Fibroblast of lung (primary cell): ENCODE data around the gene SULT6B1. TPM values are rescaled to one million over a fixed set of nuclear protein-coding genes. Genes with fewer than 3 reads are reported as not detected.
A peak's percentile ranks its signal among the peaks of the same experiment; 100 is the strongest.

Source experiments
- DNase-seq, 2 donors: peaks; one replicate each; pipeline versions ENCODE4 v3.0.0 to v3.0.0-alpha.2; 2010; ENCODE audit warnings: low read depth in 2 of 2
- H2AFZ ChIP-seq: 2 replicates; pipeline ENCODE4 v1.5.1; 2012; ENCODE audit warnings: low read length, control low read depth, inconsistent platforms
- H3K27ac ChIP-seq: 2 replicates; pipeline ENCODE4 v1.5.1; 2011; ENCODE audit warnings: low read length, control low read depth; ENCODE audit not compliant: insufficient read depth
- H3K27me3 ChIP-seq: 2 replicates; pipeline ENCODE4 v1.5.1; 2011; ENCODE audit warnings: mild to moderate bottlenecking, low read length; ENCODE audit not compliant: control insufficient read depth, insufficient read depth
- H3K36me3 ChIP-seq: 2 replicates; pipeline ENCODE4 v1.5.1; 2011; ENCODE audit warnings: low read length; ENCODE audit not compliant: control insufficient read depth, insufficient read depth
- H3K4me1 ChIP-seq: 2 replicates; pipeline ENCODE4 v1.5.1; 2011; ENCODE audit warnings: low read length; ENCODE audit not compliant: control insufficient read depth, insufficient read depth; ENCODE audit errors: extremely low read depth
- H3K4me2 ChIP-seq: 2 replicates; pipeline ENCODE4 v1.5.1; 2011; ENCODE audit warnings: low read length, control low read depth; ENCODE audit not compliant: insufficient read depth; ENCODE audit errors: extremely low read depth
- H3K4me3 ChIP-seq, 4 experiments: fragments of 200-600 bp in 1 of 4; sonication (generic) in 1 of 4; replicated peaks in 1 of 4; 2 replicates each; pipeline ENCODE4 v1.5.1; 2011 to 2016; ENCODE audit warnings: low read length in 4 of 4, low read depth in 3 of 4, mild to moderate bottlenecking in 3 of 4, control low read depth in 2 of 4, inconsistent platforms in 1 of 4, mixed read lengths in 1 of 4; ENCODE audit not compliant: insufficient read depth in 1 of 4; ENCODE audit errors: control extremely low read depth in 1 of 4
- H3K79me2 ChIP-seq: 2 replicates; pipeline ENCODE4 v1.5.1; 2012; ENCODE audit warnings: mild to moderate bottlenecking, low read length, inconsistent platforms; ENCODE audit not compliant: control insufficient read depth, insufficient read depth
- H3K9ac ChIP-seq: 2 replicates; pipeline ENCODE4 v1.5.1; 2011; ENCODE audit warnings: mild to moderate bottlenecking, low read length, control low read depth; ENCODE audit not compliant: insufficient read depth
- H3K9me3 ChIP-seq: 2 replicates; pipeline ENCODE4 v1.5.1; 2012; ENCODE audit warnings: low read depth, low read length; ENCODE audit not compliant: control insufficient read depth, insufficient read depth
- H4K20me1 ChIP-seq: 2 replicates; pipeline ENCODE4 v1.5.1; 2011; ENCODE audit warnings: low read length; ENCODE audit not compliant: control insufficient read depth, insufficient read depth; ENCODE audit errors: extremely low read depth
- EZH2 ChIP-seq: IDR thresholded peaks from 2 replicates; pipeline ENCODE4 v1.5.1; 2012; ENCODE audit warnings: low read length, control low read depth, mild to moderate bottlenecking; ENCODE audit errors: missing control alignments
- polyA plus RNA-seq, 2 donors: library from polyadenylated mRNA; depleted of rRNA in 1 of 2; stranded (reverse) in 1 of 2; unstranded in 1 of 2; fragments of >200 nt; gene quantifications; 2 replicates each; pipeline ENCODE4 v1.2.1, GENCODE V29; 2011 to 2012; ENCODE audit warnings: missing spikeins in 1 of 2
- total RNA-seq: library from RNA; depleted of rRNA; stranded (reverse); fragments of >200 nt; gene quantifications from 2 replicates; pipeline ENCODE4 v1.2.1, GENCODE V29; 2014
- TF ChIP-seq, protein P1 (sequence below), 2 donors: IDR thresholded peaks in 1 of 2; conservative IDR thresholded peaks in 1 of 2; 1 replicate in 1 of 2; 2 replicates in 1 of 2; pipeline ENCODE4 v1.5.1; 2011 to 2012; ENCODE audit warnings: low read length in 2 of 2, control low read depth in 1 of 2, inconsistent platforms in 1 of 2, low read depth in 1 of 2, mild to moderate bottlenecking in 1 of 2

Gene SULT6B1
- total and polyA plus RNA-seq, 2 donors (not counting 1 experiment from before 2014, with no cell fraction given), result not detected

GRCh38 chr2:37201766-37202165 is 13.3 kb upstream of the SULT6B1 start:
- Histone ChIP-seq H3K4me2 (no peak overlapping the region), H3K9ac (no peak overlapping the region), H3K9me3 (no peaks in the 10 kb centered on the region), H3K4me3 (no peak overlapping the region), H4K20me1 (no peaks in the 10 kb centered on the region), H2AFZ (no peak overlapping the region), H3K36me3 (peaks cover 5% of the 10 kb centered on the region), H3K79me2 (peaks cover 40% of the 10 kb centered on the region), H3K27ac (no peak overlapping the region), H3K27me3 (no peaks in the 10 kb centered on the region), H3K4me1 (no peaks in the 10 kb centered on the region)
- TF ChIP-seq, protein P1, sequence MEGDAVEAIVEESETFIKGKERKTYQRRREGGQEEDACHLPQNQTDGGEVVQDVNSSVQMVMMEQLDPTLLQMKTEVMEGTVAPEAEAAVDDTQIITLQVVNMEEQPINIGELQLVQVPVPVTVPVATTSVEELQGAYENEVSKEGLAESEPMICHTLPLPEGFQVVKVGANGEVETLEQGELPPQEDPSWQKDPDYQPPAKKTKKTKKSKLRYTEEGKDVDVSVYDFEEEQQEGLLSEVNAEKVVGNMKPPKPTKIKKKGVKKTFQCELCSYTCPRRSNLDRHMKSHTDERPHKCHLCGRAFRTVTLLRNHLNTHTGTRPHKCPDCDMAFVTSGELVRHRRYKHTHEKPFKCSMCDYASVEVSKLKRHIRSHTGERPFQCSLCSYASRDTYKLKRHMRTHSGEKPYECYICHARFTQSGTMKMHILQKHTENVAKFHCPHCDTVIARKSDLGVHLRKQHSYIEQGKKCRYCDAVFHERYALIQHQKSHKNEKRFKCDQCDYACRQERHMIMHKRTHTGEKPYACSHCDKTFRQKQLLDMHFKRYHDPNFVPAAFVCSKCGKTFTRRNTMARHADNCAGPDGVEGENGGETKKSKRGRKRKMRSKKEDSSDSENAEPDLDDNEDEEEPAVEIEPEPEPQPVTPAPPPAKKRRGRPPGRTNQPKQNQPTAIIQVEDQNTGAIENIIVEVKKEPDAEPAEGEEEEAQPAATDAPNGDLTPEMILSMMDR (conservative IDR thresholded peaks at IDR 0.05 in 1 of 2, IDR thresholded peaks at IDR 0.05 in 1 of 2; ENCODE audit: low read depth in 1 of 2, low read length in 2 of 2), result no peak
- no peak for TF ChIP-seq EZH2
- peak in 1 of 2 donors; percentile 70 for DNase-seq

DNA sequence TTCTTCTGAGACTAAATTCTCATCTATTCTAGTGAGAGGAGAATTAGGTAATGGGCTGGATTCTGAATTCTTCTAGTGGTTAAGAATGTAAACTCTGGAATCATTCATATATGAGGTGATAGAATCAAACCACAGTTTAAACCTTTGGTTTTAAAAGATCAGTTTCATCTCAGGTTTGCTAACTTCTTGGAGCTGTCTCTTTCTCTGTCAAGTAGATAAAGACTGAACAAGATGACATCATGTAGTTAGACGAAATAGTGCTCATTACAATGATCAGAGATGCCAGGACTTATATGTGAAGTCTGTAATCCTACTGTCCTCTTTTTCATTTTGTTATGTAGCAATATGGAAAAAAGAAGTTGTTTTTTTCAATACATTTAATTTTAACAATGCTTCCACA is 12.7 kb upstream of the SULT6B1 start:
- Histone ChIP-seq H4K20me1 (no peaks in the 10 kb centered on the region), H3K4me3 (no peak overlapping the region), H3K27me3 (no peaks in the 10 kb centered on the region), H3K79me2 (peaks cover 40% of the 10 kb centered on the region), H3K9me3 (no peaks in the 10 kb centered on the region), H3K4me2 (no peak overlapping the region), H3K36me3 (peaks cover 3% of the 10 kb centered on the region), H3K9ac (no peak overlapping the region), H2AFZ (no peak overlapping the region), H3K27ac (no peak overlapping the region), H3K4me1 (no peaks in the 10 kb centered on the region)
- TF ChIP-seq, protein P1 (conservative IDR thresholded peaks at IDR 0.05 in 1 of 2, IDR thresholded peaks at IDR 0.05 in 1 of 2; ENCODE audit: low read depth in 1 of 2, low read length in 2 of 2), result no peak
- no peak for TF ChIP-seq EZH2
- DNase-seq, result peak in 1 of 2 donors; percentile 42

DNA sequence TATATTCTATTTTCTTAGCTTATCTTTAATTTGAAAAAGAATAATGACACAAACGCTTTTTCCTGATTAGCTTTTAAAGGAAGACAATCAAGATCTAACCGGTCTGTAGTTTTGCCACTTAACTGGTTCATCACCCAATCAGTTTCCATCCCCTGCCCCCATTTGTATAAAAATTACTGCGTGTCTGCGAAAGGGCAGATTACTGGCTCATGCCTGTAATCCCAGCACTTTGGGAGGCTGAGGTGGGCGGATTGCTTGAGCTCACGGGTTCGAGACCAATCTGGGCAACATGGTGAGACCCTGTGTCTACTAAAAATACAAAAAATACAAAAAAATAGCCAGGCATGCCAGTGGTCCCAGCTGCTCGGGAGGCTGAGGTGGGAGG is 10.2 kb upstream of the SULT6B1 start:
- H3K27ac ChIP-seq, result no peak overlapping the region
- peaks cover 1% of the 10 kb centered on the region for H3K36me3 ChIP-seq
- TF ChIP-seq EZH2, result no peak
- TF ChIP-seq, protein P1 (conservative IDR thresholded peaks at IDR 0.05 in 1 of 2, IDR thresholded peaks at IDR 0.05 in 1 of 2; ENCODE audit: low read depth in 1 of 2, low read length in 2 of 2), result no peak
- H3K4me2 ChIP-seq, result no peak overlapping the region
- H4K20me1 ChIP-seq, result no peaks in the 10 kb centered on the region
- no peak overlapping the region for H3K4me3 ChIP-seq
- no peak overlapping the region for H3K9ac ChIP-seq
- H3K4me1 ChIP-seq, result no peaks in the 10 kb centered on the region
- no peaks in the 10 kb centered on the region for H3K27me3 ChIP-seq
- no peak for DNase-seq
- H2AFZ ChIP-seq, result no peak overlapping the region
- H3K9me3 ChIP-seq, result no peaks in the 10 kb centered on the region
- peaks cover 38% of the 10 kb centered on the region for H3K79me2 ChIP-seq
